ENCODE data around the gene EXOG. TPM values are rescaled to one million over a fixed set of nuclear protein-coding genes. Genes with fewer than 3 reads are reported as not detected.

The EXOG gene
- total and polyA plus RNA-seq, 2 donors (not counting 3 experiments of a cell fraction or from before 2014, with no cell fraction given) = 10.8 to 21.9 TPM

DNA sequence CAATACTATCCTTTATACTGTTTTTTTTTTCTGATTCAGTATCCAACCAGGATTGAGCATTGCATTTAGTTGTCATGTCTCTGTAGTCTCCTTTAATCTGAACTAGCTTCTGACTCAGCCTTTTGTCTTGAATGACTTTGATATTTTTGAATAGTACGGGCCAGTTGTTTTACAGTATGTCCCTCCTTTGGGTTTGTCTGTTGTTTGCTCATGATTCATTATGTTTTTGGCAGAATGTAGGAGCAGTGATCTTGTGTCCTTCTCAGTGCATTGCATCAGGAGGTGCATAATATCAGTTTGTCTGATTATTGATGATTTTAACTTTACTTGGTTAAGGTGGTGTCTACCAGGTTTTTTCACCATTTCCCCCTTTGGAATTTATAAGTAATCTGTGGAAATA is 20.5 kb downstream of the EXOG start:
- no peaks in the 10 kb centered on the region for H3K9me1 ChIP-seq (replicated peaks; ENCODE audit: control insufficient read depth, extremely low read depth, insufficient read depth, low read length)
- H3K4me2 ChIP-seq (ENCODE audit: insufficient read depth, low read length) = no peak overlapping the region
- ChIA-PET POLR2A (no interaction called here), CTCF (interaction anchor here (1.4 to 13.1 kb wide), 2 partner anchors 140 to 327 kb away, joined by 3 to 455 read pairs; no protein-coding TSS in a partner anchor)
- H2AFZ ChIP-seq (ENCODE audit: low read depth, low read length) = no peak overlapping the region
- H4K20me1 ChIP-seq (replicated peaks; ENCODE audit: control insufficient read depth, extremely low read depth, insufficient read depth, low read length) = no peaks in the 10 kb centered on the region
- peaks cover 0 to 3% of the 10 kb centered on the region in 2 experiments for H3K36me3 ChIP-seq (ENCODE audit: control insufficient read depth in 2 of 2, extremely low read depth in 1 of 2, insufficient read depth in 2 of 2, low read length in 2 of 2)
- H3K27ac ChIP-seq (ENCODE audit: insufficient read depth, low read depth, low read length) = no peak overlapping the region
- FAIRE-seq = no peak
- no peak overlapping the region for H3K4me3 ChIP-seq (replicated peaks in 1 of 3; ENCODE audit: insufficient read depth in 1 of 3, low read depth in 1 of 3, low read length in 3 of 3)
- H3K79me2 ChIP-seq (ENCODE audit: control insufficient read depth, insufficient read depth, low read length) = no peaks in the 10 kb centered on the region
- H3K4me1 ChIP-seq (ENCODE audit: control insufficient read depth, extremely low read depth, insufficient read depth, low read length) = peaks cover 4% of the 10 kb centered on the region
- DNase-seq (ENCODE audit: low read depth, low spot score) = no peak
- no peak overlapping the region for H3K9ac ChIP-seq (replicated peaks; ENCODE audit: extremely low read depth, insufficient read depth, low read length)
- dilution Hi-C loops (cut with MboI; ENCODE audit: extremely low pct_ligation_motif_present, low sequenced_read_pairs) (no loop called here), intact Hi-C loops (cut with micrococcal nuclease) (no loop called here)
- H3K27me3 ChIP-seq (ENCODE audit: control insufficient read depth in 2 of 2, insufficient read depth in 2 of 2, low read length in 2 of 2) = no peaks in the 10 kb centered on the region
- BruUV-seq (replicated peaks) = no TSS peak
- TF ChIP-seq EZH2 (IDR thresholded peaks at IDR 0.05; ENCODE audit: borderline replicate concordance, low read depth, low read length, severe bottlenecking) (no peak), POLR2A (IDR thresholded peaks at IDR 0.05; ENCODE audit: low read depth, low read length) (no peak), POLR2AphosphoS5 (IDR thresholded peaks at IDR 0.05; ENCODE audit: insufficient read depth, low read depth, low read length) (no peak), MYC (IDR thresholded peaks at IDR 0.05; ENCODE audit: low read depth, low read length) (no peak), GATA2 (IDR thresholded peaks at IDR 0.05; ENCODE audit: insufficient read depth, insufficient read length, low read depth, low read length) (no peak), FOS (IDR thresholded peaks at IDR 0.05; ENCODE audit: borderline replicate concordance, insufficient read depth, low read length) (no peak), JUN (IDR thresholded peaks at IDR 0.05; ENCODE audit: borderline replicate concordance, insufficient read depth, insufficient read length, low read depth) (no peak)
- TF ChIP-seq, protein P1, sequence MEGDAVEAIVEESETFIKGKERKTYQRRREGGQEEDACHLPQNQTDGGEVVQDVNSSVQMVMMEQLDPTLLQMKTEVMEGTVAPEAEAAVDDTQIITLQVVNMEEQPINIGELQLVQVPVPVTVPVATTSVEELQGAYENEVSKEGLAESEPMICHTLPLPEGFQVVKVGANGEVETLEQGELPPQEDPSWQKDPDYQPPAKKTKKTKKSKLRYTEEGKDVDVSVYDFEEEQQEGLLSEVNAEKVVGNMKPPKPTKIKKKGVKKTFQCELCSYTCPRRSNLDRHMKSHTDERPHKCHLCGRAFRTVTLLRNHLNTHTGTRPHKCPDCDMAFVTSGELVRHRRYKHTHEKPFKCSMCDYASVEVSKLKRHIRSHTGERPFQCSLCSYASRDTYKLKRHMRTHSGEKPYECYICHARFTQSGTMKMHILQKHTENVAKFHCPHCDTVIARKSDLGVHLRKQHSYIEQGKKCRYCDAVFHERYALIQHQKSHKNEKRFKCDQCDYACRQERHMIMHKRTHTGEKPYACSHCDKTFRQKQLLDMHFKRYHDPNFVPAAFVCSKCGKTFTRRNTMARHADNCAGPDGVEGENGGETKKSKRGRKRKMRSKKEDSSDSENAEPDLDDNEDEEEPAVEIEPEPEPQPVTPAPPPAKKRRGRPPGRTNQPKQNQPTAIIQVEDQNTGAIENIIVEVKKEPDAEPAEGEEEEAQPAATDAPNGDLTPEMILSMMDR (IDR thresholded peaks at IDR 0.05; ENCODE audit: extremely low read depth in 1 of 2, insufficient read depth in 1 of 2, low read depth in 1 of 2, low read length in 2 of 2) = no peak
- TF ChIP-seq, protein P2, sequence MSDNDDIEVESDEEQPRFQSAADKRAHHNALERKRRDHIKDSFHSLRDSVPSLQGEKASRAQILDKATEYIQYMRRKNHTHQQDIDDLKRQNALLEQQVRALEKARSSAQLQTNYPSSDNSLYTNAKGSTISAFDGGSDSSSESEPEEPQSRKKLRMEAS (IDR thresholded peaks at IDR 0.05; ENCODE audit: insufficient read depth, insufficient read length) = no peak
- no peaks in the 10 kb centered on the region for H3K9me3 ChIP-seq (replicated peaks; ENCODE audit: control insufficient read depth, insufficient read depth, low read length)
